Neuron (in vitro differentiated cells): ENCODE measurements around the gene FOXL2NB.
"Not testable (repeated sequence)": the region's sequence is repeated elsewhere in the genome, so short reads cannot be mapped to it uniquely, and the experiment has no call there.

ENCODE experiments used
- H2AFZ ChIP-seq: one replicate; pipeline ENCODE4 v1.6.1; 2013; ENCODE audit warnings: low read depth, mild to moderate bottlenecking, inconsistent platforms, low read length, moderate library complexity
- H3K27me3 ChIP-seq: one replicate; pipeline ENCODE4 v1.6.1; 2013; ENCODE audit warnings: low read length; ENCODE audit not compliant: insufficient read depth
- H3K36me3 ChIP-seq: one replicate; pipeline ENCODE4 v1.6.1; 2013; ENCODE audit warnings: low read length; ENCODE audit not compliant: insufficient read depth
- H3K4me1 ChIP-seq: one replicate; pipeline ENCODE4 v1.6.1; 2013; ENCODE audit warnings: low read length; ENCODE audit not compliant: insufficient read depth
- H3K4me3 ChIP-seq: 2 replicates; pipeline ENCODE4 v1.5.1; 2013; ENCODE audit warnings: mild to moderate bottlenecking, low read length, moderate library complexity
- H3K9me3 ChIP-seq: one replicate; pipeline ENCODE4 v1.6.1; 2013; ENCODE audit warnings: low read length

FOXL2NB gene

DNA sequence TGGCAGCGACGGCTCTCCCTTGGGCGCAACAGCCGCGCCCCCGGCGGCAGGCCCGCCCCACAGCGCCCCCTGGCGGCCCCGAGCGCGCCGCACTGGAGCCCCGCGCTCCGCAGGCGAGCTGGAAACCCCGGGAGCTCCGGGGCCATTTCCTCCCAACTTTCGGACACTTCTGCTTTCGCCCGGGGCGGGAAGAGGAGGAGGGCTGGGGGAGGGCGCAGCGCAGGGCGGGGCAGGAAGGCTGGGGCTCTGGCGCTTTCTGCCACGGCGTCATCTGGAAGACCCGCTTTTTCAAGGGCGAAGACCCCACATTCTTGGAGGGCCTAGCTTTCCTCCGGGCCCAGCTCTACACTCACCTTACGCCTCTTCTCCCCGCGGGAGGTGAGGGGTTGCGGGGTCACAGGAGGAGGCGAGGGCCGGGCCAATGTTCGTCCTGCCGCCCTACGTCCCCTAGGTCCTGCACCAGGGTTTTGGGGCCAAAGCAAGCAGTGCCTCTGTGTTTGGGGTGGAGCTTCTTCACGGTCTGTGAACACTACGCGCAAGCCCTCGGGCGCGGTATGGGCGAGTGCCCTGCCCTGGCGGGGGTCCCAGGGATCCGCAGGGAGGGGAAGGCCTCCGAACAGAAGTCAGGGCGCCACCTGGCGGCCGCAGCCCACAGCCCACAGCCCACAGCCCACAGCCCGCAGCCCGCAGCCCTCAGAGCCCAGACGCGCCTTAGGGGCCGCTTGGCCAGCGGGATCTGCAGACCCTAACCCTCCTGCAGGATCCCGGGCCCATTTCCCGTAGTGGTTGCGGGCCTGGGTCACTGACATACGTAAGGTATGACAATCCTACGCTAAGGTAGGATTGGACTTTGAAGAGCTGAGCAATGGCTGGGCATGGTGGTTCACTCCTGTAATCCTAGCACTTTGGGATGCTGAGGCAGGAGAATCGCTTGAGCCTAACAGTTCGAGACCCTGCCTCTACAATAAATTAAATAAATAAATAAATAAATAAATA is 31.2 kb upstream of the FOXL2NB start:
- Histone ChIP-seq H3K27me3 (no peaks in the 10 kb centered on the region), H3K4me1 (no peaks in the 10 kb centered on the region), H2AFZ (peak overlapping the region; percentile 94), H3K36me3 (no peaks in the 10 kb centered on the region), H3K4me3 (peak overlapping the region; percentile 79), H3K9me3 (no peaks in the 10 kb centered on the region)

DNA sequence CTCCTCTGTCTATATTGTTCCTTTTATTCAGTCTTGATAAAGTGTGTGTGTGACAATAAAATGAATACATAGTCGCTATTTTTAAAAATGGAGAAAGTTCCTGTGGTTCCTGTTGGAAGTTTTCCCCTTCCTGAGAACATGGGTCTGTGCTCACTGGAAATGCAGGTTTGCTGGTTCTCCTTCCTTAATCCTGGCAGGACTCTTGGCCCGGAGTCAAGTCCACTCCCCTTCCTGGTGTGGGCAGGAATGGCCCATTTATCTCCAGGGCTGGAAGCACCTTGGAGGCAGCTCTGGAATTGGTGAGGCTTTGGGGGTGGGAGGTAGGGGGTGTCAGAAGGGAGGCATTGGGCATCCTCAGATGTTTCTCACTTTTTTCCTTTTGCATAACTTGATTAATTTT is 30.2 kb upstream of the FOXL2NB start:
- no peaks in the 10 kb centered on the region for H3K9me3 ChIP-seq
- H3K36me3 ChIP-seq: no peaks in the 10 kb centered on the region
- no peak overlapping the region for H2AFZ ChIP-seq
- H3K4me1 ChIP-seq: no peaks in the 10 kb centered on the region
- no peaks in the 10 kb centered on the region for H3K27me3 ChIP-seq
- no peak overlapping the region for H3K4me3 ChIP-seq

DNA sequence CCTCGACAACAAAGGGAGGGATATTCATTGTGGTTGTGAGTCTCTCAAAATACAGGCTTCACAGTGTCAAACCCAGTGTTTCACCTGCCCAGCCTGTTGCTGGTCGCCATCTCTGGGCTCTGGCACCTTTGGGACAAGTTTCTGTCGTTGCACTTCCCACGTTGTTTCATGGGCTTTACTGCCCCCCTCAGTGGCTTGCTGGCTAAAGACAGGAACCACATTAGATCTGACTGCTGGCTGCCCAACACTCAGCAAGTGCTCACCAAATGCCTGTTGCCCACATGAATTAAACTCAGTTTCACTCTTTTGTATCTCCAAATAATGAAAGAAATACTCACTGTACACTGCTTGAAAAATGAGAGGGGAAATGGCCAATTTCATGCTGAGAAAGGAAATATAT is 27.7 kb upstream of the FOXL2NB start:
- no peaks in the 10 kb centered on the region for H3K36me3 ChIP-seq
- H3K4me1 ChIP-seq: no peaks in the 10 kb centered on the region
- H2AFZ ChIP-seq: no peak overlapping the region
- H3K27me3 ChIP-seq: no peaks in the 10 kb centered on the region
- no peak overlapping the region for H3K4me3 ChIP-seq
- H3K9me3 ChIP-seq: no peaks in the 10 kb centered on the region

DNA sequence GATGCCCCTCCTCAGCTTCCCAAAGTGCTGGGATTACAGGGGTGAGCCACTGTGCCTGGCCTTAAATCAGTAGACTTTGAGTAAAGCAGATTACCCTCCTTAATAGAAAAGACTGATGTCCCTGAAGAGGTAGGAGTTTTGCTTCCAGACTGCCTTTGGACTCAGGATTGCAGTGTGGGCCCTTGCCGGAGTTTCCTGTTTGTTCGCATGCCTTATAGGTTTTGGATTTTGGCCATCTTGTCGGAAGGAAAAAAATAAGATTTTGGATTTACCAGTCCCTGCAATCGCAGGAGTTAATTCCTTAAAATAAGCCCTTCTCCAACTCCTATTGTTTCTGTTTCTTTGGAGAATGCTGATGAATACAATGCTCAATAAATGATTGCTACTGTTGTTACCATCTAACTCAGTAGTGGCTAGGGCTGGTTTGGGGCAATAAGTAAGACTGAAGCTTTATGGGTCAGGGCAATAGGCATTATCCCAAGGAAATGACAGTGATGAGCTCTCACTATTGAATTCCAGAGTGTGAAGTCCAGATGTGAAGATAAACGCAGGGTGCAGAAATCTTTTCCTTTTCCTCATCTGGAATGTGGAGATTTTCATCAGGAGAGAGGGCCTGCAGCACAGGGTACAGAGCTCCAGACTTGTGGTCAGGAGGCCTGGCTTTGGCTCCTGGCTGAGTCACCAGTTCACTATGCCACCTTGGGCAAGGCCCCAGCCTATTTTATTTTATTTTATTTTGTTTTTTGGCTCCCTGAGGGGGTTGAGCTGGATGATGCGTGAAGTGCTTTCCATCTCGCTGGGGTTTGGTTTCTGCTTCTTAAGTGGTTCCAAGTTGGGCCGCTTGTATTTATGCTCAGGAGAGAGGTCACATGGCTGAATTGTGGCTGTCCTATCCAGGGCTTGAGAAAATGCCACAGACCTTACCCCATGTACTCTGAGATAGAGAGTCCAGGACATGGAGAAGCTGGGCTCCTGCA is 25.4 kb upstream of the FOXL2NB start:
- no peak overlapping the region for H3K4me3 ChIP-seq
- H3K27me3 ChIP-seq: no peaks in the 10 kb centered on the region
- no peaks in the 10 kb centered on the region for H3K4me1 ChIP-seq
- no peaks in the 10 kb centered on the region for H3K9me3 ChIP-seq
- H3K36me3 ChIP-seq: no peaks in the 10 kb centered on the region
- H2AFZ ChIP-seq: no peak overlapping the region

DNA sequence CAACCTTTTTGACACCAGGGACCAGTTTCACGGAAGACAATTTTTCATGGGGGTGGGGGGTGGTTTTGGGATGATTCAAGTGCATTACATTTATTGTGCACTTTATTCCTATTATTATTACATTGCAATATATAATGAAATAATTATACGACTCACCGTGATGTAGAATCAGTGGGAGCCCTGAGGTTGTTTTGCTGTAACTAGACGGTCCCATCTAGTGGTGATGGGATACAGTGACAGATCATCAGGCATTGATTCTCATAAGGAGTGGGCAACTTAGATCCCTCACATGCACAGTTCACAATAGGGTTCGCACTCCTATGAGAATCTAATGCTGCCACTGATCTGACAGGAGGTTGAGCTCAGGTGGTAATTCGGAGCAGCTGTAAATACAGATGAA is 24.6 kb upstream of the FOXL2NB start:
- H3K27me3 ChIP-seq, H3K9me3 ChIP-seq, H3K4me3 ChIP-seq, H3K4me1 ChIP-seq, H3K36me3 ChIP-seq, H2AFZ ChIP-seq: not testable (repeated sequence)

DNA sequence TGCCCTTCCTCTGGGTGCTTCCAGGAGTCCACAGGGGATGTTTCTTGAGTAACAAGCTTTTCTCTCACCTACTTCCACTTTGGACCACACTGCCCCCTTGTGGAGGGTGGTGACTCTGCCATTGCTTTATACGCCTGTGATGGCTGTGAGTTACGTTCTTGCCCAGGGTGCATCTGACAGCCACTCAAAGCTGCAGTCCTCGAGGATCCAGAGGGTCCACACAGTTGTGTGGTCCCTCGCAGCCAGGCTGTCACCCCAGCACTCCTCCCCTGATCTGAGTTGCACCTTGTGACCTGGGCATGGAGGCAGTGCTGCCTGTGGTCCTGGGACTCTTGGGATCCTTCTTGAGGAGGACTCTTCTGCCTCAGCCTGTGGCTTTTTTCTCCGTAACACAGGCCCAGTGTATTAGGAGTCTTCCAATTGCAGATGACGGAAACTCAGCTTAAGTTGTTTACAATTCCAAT is 23.5 kb upstream of the FOXL2NB start:
- no peaks in the 10 kb centered on the region for H3K36me3 ChIP-seq
- no peaks in the 10 kb centered on the region for H3K27me3 ChIP-seq
- no peak overlapping the region for H3K4me3 ChIP-seq
- no peaks in the 10 kb centered on the region for H3K4me1 ChIP-seq
- H3K9me3 ChIP-seq: no peaks in the 10 kb centered on the region
- no peak overlapping the region for H2AFZ ChIP-seq

DNA sequence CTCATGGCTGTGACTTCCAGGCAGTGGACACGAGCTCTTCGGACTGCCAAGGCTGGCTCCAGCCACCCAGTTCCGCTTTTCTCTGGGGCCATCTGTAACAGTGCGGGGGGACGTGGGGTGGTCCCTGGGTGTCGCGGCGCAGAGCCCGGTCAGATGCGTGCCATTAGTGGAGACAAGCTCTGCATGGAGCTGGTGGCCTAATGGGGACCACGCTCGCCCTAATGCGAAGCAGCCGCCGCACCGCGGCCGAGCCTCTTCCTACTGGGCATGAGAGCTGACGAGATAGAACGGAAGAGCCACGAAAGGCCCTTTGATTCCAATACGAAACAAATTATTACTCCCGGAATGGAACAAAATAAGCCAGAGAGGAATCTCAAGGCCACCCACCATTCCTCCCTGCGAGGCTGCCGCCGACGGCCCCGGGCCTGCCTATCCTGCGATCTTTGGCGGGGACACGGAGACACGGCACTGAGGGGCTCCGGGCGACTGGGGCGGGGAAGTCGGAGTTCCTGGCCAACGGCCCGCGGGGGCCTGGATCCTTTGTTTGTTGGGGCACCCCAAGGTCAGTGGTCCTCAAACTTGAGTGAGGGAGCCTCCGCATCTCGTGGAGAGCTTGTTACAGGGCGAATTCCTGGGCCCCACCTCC is 18.2 kb upstream of the FOXL2NB start:
- Histone ChIP-seq H3K4me1 (no peaks in the 10 kb centered on the region), H3K4me3 (no peak overlapping the region), H3K9me3 (no peaks in the 10 kb centered on the region), H3K27me3 (peaks cover 18% of the 10 kb centered on the region), H3K36me3 (no peaks in the 10 kb centered on the region), H2AFZ (no peak overlapping the region)

DNA sequence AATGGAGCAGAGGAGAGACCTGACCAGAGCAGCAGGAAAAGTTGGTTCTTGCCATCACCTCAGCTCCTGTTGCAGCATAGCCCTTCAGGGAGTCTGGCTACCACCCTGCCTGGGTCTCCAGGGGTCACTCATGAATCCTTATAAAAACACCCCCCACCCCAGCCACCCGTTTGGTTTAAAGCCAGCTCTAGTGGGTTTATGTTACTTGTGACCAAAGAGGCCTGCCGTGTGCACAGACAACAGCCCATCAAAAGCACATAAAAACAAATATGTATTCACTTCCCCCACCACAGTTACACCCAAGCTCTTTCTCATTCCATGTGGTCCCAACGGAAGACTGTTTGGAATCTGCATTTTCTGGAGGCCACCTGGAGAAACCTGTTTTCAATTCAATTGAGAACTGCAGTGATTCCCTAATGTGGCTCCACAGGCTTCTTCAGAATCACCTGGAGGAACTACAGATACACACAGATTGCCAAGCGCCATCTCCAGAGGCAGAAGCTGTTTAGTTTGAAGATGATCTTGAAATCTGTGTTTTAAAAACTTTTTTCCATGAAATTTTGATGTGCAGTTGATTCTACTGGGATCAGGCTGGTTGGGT is 13.8 kb upstream of the FOXL2NB start:
- H3K36me3 ChIP-seq: no peaks in the 10 kb centered on the region
- no peak overlapping the region for H3K4me3 ChIP-seq
- H3K4me1 ChIP-seq: peaks cover under 1% of the 10 kb centered on the region
- H3K9me3 ChIP-seq: no peaks in the 10 kb centered on the region
- H2AFZ ChIP-seq: no peak overlapping the region
- H3K27me3 ChIP-seq: peaks cover 48% of the 10 kb centered on the region

DNA sequence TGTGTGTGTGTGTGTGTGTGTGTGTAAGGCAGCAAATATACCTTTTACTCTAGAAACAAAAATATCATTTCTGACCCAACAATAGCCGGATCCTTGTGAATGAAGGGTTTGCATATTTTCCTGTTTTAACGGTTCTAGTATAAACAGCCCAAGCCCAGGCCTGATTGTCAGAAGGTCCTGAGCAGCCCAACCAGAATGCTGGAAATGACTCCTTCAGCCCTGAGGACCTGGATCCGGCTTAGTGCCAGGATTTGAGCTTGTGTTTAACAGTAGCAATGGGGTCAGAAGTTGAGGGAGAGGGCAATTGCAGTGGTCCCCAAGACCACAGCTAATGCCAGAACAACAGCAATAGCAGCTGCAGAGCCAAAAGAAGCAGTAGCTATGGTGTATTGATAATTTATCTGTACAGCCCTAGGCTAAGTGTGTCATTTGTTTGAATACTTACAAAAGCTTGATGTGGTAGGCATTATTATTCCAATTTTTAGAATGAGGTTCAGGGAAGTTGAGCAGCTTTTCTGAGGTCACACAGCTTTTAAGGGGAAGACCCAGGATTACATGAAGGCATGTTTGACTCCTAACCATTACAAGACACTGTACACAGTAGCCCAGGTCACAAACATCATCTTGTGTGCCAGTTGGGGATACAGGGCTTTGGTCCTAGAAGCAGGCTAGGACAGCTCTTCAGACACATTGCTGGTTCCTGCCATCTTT is 12.9 kb upstream of the FOXL2NB start:
- peaks cover 58% of the 10 kb centered on the region for H3K27me3 ChIP-seq
- H3K9me3 ChIP-seq: no peaks in the 10 kb centered on the region
- peaks cover 11% of the 10 kb centered on the region for H3K4me1 ChIP-seq

DNA sequence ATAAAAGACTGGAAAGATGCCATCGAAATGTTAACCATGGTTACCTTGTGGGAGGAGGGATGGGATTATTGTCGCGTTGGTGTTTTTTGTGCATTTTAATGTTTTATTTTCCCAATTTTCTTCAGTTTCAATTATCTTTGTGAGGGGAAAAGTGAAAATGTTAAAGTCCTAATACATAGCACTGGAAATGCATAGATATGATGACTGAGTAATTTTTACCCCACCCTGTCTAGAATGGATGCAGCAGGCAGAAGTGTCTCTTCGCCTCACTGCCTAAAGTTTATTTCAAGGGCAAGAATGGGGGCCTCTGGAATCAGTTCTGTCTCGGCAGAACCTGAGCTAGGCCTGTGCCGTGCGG is 11.5 kb upstream of the FOXL2NB start:
- Histone ChIP-seq H3K27me3 (peaks cover 66% of the 10 kb centered on the region), H3K4me1 (peaks cover 20% of the 10 kb centered on the region), H3K36me3 (no peaks in the 10 kb centered on the region), H3K9me3 (no peaks in the 10 kb centered on the region), H2AFZ (peak overlapping the region; percentile 85), H3K4me3 (peak overlapping the region; percentile 46)

More for the DNA sequence above, 12.9 kb upstream of the FOXL2NB start:
- Histone ChIP-seq H3K4me3 (no peak overlapping the region), H2AFZ (no peak overlapping the region), H3K36me3 (no peaks in the 10 kb centered on the region)

DNA sequence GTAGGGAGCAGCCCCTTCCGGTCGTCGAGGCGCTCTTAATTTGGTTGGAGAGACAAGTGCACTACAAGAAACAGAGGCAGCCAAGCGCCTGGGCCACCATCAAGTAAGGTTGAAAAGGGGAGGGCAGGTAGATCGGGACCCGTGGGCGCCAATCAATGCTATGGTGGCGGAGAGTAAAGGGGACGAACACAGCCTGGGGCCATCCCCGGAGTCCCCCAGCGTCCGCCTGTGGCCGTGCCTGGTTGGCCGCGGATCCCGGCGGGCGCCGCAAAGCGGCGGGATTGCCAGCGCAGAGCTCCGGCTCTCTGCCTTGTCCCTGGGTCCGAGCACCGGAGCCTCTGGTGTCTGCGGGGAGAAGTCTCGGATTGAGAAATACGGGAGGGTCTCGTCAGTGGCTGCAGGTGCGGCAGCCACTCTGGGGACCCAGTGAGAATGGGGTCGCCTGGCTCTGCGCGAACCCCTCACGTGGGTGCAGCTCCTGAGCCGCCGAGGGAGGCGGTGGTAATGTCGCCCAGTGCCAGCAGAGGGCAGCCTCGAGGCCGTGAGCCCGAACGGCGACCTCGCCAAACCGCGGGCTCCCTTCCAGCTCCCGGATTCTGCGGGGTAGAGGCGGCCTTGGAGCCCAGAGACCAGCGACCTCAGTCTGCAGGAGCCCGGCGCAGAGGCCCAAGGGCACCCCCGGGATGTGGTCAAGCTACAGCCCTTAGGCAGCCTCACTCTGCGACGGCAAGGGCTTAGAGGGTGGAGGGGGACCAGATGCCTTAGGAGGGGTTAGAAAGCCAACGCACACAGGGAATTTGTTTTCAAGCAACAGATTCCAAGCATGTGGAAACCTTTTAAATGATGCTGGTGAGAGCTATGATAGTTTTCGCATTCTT is 10.9 kb upstream of the FOXL2NB start:
- Histone ChIP-seq H3K4me1 (peaks cover 20% of the 10 kb centered on the region), H3K27me3 (peaks cover 67% of the 10 kb centered on the region), H3K36me3 (no peaks in the 10 kb centered on the region), H3K9me3 (no peaks in the 10 kb centered on the region), H3K4me3 (peak overlapping the region; percentile 46), H2AFZ (peak overlapping the region; percentile 85)
